Astrocyte of the spinal cord (primary cell): ENCODE data around the gene TNFRSF14.

Experiments used
- DNase-seq: peaks from one replicate; pipeline ENCODE4 v3.0.0; 2011; ENCODE audit warnings: low read depth, low spot score
- H3K4me3 ChIP-seq: 2 replicates; pipeline ENCODE4 v1.5.1; 2011; ENCODE audit warnings: low read depth, mild to moderate bottlenecking, low read length, moderate library complexity
- in situ Hi-C: cut with HindIII; loops from 2 replicates; pipeline ENCODE4 v1.10.0; 2017; ENCODE audit warnings: low sequenced_read_pairs
- TF ChIP-seq, protein P1 (sequence below): IDR thresholded peaks from 2 replicates; pipeline ENCODE4 v1.5.1; 2012; ENCODE audit warnings: low read depth, mild to moderate bottlenecking, low read length, inconsistent platforms

TNFRSF14 gene

GRCh38 chr1:2588661-2589430 is 32.7 kb downstream of the TNFRSF14 start:
- TF ChIP-seq, protein P1, sequence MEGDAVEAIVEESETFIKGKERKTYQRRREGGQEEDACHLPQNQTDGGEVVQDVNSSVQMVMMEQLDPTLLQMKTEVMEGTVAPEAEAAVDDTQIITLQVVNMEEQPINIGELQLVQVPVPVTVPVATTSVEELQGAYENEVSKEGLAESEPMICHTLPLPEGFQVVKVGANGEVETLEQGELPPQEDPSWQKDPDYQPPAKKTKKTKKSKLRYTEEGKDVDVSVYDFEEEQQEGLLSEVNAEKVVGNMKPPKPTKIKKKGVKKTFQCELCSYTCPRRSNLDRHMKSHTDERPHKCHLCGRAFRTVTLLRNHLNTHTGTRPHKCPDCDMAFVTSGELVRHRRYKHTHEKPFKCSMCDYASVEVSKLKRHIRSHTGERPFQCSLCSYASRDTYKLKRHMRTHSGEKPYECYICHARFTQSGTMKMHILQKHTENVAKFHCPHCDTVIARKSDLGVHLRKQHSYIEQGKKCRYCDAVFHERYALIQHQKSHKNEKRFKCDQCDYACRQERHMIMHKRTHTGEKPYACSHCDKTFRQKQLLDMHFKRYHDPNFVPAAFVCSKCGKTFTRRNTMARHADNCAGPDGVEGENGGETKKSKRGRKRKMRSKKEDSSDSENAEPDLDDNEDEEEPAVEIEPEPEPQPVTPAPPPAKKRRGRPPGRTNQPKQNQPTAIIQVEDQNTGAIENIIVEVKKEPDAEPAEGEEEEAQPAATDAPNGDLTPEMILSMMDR, result no peak
- no peak overlapping the region for H3K4me3 ChIP-seq
- no peak for DNase-seq
- in situ Hi-C loops, result no loop called here

DNA sequence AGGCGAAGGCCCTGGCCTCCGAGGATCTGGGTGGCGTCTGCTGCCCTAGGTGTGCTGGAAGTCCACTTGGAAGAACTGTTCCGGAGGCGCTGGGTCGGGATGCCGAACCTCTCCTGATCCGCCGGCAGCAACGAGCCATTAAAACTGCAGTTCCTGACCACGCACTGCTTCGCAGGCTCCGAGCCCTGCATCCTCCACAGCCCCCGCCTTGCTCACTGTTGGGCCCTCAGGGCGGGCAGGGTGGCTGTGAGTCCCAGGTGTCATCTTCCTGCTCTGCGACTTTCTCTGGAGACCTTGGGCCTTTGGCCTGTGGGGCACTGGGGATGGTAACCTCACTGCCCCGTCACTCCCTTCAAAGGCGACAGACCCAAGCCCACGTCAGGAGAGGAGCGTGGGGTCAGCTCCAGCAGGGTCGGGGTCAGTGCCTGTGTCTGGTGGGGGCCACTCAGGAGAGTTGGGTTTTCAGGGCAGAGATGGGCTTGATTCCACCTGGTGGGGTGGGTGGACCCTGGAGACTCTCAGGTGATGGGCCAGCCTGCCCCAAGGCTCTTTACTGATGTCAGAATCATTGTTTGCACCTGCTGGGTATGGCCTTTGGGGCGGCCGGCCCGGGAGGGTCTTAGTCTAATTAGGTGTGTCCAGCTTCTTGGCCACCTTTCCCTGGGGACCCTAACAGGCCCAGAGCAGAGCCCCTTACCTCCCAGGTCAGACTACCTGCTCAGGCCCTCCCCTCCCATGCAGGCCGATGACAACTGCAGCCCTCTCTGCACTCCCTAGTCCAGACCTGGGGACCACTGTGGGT is 33.5 kb downstream of the TNFRSF14 start:
- H3K4me3 ChIP-seq, result no peak overlapping the region
- in situ Hi-C loops, result no loop called here
- no peak for DNase-seq
- TF ChIP-seq, protein P1, result no peak

DNA sequence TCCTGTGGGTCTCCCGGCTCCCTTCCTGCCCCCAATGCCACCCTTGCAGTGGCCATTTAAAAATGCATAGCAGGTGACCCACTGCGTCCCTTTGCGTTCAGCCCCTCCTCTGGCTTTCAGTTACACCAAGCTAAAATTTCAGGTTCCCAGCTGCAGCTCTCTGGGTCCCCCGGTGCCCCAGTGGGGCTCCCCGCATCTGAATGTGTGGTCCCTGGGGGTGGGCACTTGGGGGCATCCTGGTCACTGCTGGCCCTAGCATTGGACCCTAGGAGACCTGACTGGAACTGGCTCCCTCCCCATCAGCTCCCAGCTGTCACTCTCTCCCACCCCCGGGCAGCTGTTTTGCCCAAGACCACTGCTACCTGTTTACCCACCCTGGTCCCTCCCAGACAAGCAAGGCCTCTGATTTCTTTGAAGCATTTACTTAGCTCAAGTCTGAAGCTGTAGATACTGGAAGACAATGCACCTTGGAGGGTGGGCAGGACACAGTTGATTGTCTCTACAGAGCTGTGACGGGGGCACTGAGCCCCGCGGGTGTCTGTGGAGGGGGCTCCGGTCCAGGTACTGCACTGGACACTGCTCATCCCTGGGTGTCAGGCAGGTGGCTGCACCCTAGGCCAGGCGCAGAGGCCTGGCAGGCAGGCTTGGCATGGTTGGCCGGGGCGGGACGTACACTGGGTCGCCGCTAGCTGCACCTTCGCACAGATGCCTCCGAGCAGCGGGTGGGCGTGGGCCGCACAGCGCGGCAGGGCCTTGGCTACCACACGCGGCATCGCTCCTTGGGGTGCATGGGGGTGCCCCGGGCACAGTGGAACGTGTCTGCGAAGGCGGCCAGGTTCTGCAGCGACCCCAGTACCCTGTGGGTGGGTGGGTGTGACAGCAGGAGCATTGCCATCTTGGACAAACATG is 34.3 kb downstream of the TNFRSF14 start:
- H3K4me3 ChIP-seq, result no peak overlapping the region
- in situ Hi-C loops, result no loop called here
- DNase-seq, result no peak
- TF ChIP-seq, protein P1, result no peak

- in situ Hi-C loops, result no loop called here
- TF ChIP-seq, protein P1, result no peak
- DNase-seq, result no peak
- H3K4me3 ChIP-seq, result no peak overlapping the region
Observed at GRCh38 chr1:2591233-2591580, 35.0 kb downstream of the TNFRSF14 start.

- in situ Hi-C loops, result no loop called here
- H3K4me3 ChIP-seq, result no peak overlapping the region
- no peak for DNase-seq
- TF ChIP-seq, protein P1, result no peak
Observed at GRCh38 chr1:2591581-2592261, 35.5 kb downstream of the TNFRSF14 start.

- no peak overlapping the region for H3K4me3 ChIP-seq
- DNase-seq, result no peak
- in situ Hi-C loops, result no loop called here
- TF ChIP-seq, protein P1, result no peak
Observed at GRCh38 chr1:2592672-2593071, 36.5 kb downstream of the TNFRSF14 start.
